DMS79 (cell line): ENCODE measurements around the gene ADCY1.
"Not testable (repeated sequence)": the region's sequence is repeated elsewhere in the genome, so short reads cannot be mapped to it uniquely, and the experiment has no call there.

Experiments used
- DNase-seq: peaks from one replicate; lab custom pipeline; 2025; lab: John Stamatoyannopoulos, UW

Gene ADCY1

GRCh38 chr7:45573661-45574415 is at the start of gene ADCY1:
Gene ADCY1, plus strand, starts transcription at chr7:45574368. Its CDS starts 176 bp downstream, at chr7:45574544.
- DNase-seq = peak; percentile 19

GRCh38 chr7:45524445-45524844 is 49.7 kb upstream of the ADCY1 start:
- DNase-seq = no peak

GRCh38 chr7:45525057-45525456 is 49.1 kb upstream of the ADCY1 start:
- DNase-seq = no peak

- no peak for DNase-seq
Observed at GRCh38 chr7:45543473-45543872, 30.7 kb upstream of the ADCY1 start.

- not testable (repeated sequence) for DNase-seq
Observed at GRCh38 chr7:45545105-45545710, 29.0 kb upstream of the ADCY1 start.

- DNase-seq = not testable (repeated sequence)
Observed at GRCh38 chr7:45548917-45549316, 25.3 kb upstream of the ADCY1 start.

- no peak for DNase-seq
Observed at GRCh38 chr7:45563401-45563800, 10.8 kb upstream of the ADCY1 start.

GRCh38 chr7:45563941-45564461 is 10.2 kb upstream of the ADCY1 start:
- no peak for DNase-seq

GRCh38 chr7:45564485-45564884 is 9.7 kb upstream of the ADCY1 start:
- DNase-seq = no peak

- DNase-seq = no peak
Observed at GRCh38 chr7:45564886-45565455, 9.2 kb upstream of the ADCY1 start.

- DNase-seq = no peak
Observed at GRCh38 chr7:45566386-45566785, 7.8 kb upstream of the ADCY1 start.

GRCh38 chr7:45566961-45567360 is 7.2 kb upstream of the ADCY1 start:
- DNase-seq = no peak

GRCh38 chr7:45567713-45568112 is 6.5 kb upstream of the ADCY1 start:
- DNase-seq = no peak

- no peak for DNase-seq
Observed at GRCh38 chr7:45568536-45569289, 5.5 kb upstream of the ADCY1 start.

GRCh38 chr7:45569290-45569685 is 4.9 kb upstream of the ADCY1 start:
- no peak for DNase-seq

GRCh38 chr7:45570797-45571196 is 3.4 kb upstream of the ADCY1 start:
- DNase-seq = no peak

- no peak for DNase-seq
Observed at GRCh38 chr7:45573204-45573603, 964 bp upstream of the ADCY1 start.

- DNase-seq = no peak
Observed at GRCh38 chr7:45574416-45574668, 174 bp downstream of the ADCY1 start.

- no peak for DNase-seq
Observed at GRCh38 chr7:45574669-45575500, 717 bp downstream of the ADCY1 start.

- peak; percentile 35 for DNase-seq
Observed at GRCh38 chr7:45575501-45576248, 1.5 kb downstream of the ADCY1 start.
